ENCODE data around the gene SDK1.
"Not testable (repeated sequence)": the region's sequence is repeated elsewhere in the genome, so short reads cannot be mapped to it uniquely, and the experiment has no call there.

Gene SDK1

DNA sequence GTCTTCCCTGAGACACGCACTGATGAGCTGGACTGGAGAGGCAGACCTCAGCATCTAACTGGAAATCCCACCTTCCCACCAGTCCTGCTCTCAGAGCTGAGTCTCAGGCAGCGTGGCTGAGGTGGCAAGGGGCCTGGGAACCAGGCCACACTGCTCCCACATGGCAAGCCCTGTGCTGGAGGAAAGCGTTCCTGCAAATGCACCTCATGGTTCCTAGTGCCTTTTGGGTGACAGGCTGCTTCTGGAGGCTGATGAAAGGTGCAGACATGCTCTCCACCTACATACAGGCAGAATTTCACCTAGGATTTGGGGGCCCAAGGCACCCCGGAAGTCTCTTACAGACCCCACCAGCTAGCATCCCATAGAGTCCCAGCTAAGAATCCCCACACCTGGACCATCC lies 948.2 kb downstream of the SDK1 start:
- H3K4me1 ChIP-seq (ENCODE audit: control insufficient read depth in 1 of 2, insufficient read depth in 1 of 2, low read depth in 1 of 2, low read length in 1 of 2) = no peaks in the 10 kb centered on the region
- no peak overlapping the region for H3K4me3 ChIP-seq (ENCODE audit: low read depth in 1 of 2, low read length in 1 of 2)
- no peak overlapping the region for H3K27ac ChIP-seq
- TF ChIP-seq, protein P1, sequence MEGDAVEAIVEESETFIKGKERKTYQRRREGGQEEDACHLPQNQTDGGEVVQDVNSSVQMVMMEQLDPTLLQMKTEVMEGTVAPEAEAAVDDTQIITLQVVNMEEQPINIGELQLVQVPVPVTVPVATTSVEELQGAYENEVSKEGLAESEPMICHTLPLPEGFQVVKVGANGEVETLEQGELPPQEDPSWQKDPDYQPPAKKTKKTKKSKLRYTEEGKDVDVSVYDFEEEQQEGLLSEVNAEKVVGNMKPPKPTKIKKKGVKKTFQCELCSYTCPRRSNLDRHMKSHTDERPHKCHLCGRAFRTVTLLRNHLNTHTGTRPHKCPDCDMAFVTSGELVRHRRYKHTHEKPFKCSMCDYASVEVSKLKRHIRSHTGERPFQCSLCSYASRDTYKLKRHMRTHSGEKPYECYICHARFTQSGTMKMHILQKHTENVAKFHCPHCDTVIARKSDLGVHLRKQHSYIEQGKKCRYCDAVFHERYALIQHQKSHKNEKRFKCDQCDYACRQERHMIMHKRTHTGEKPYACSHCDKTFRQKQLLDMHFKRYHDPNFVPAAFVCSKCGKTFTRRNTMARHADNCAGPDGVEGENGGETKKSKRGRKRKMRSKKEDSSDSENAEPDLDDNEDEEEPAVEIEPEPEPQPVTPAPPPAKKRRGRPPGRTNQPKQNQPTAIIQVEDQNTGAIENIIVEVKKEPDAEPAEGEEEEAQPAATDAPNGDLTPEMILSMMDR (IDR thresholded peaks at IDR 0.05) = no peak
- peaks cover 4% of the 10 kb centered on the region for H3K9me3 ChIP-seq
- no peaks in the 10 kb centered on the region for H3K36me3 ChIP-seq
- no peaks in the 10 kb centered on the region for H3K27me3 ChIP-seq

DNA sequence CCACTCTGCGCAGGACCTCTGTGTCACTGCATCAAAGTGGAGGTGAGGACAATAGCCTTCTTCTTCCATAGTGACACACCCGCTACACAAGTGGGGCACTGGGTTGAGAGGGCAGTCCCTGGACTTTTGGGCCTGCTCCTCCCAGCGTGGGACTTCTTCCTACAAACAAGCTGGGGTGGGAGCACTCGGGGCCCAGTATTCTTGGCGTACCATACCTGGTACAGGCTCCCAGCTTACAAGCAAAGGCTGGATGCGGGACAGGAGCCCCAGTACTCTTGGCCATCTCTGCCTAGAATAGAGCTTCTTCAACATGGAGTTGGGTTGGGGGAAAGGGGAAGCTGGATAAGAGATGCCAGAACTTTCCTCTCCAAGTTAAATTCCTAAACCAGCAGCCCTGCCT lies 954.3 kb downstream of the SDK1 start:
- Histone ChIP-seq H3K9me3 (no peaks in the 10 kb centered on the region), H3K27ac (no peak overlapping the region), H3K36me3 (no peaks in the 10 kb centered on the region), H3K4me1 (ENCODE audit: control insufficient read depth in 1 of 2, insufficient read depth in 1 of 2, low read depth in 1 of 2, low read length in 1 of 2) (no peaks in the 10 kb centered on the region), H3K27me3 (no peaks in the 10 kb centered on the region), H3K4me3 (ENCODE audit: low read depth in 1 of 2, low read length in 1 of 2) (no peak overlapping the region)
- TF ChIP-seq, protein P1 (IDR thresholded peaks at IDR 0.05) = no peak

DNA sequence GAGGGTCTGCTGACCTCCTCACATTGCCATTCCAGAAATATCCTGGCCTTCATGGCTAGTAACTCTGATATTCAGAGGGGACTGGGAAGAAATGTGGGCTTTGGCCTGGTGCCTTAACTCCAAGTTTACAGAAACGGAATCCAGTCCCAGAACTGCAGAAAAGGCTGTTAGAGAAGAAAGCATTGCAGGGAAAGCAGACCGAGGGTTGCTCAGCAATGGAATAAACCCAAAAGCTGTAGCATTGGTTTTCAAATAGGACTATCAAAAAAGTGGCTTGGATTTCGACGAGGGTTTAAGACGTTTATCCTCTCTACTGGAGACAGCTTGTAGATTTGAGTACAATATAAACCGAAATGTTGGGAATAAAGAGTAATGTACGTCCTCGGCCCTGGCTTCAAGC lies 955.2 kb downstream of the SDK1 start:
- TF ChIP-seq, protein P1 (IDR thresholded peaks at IDR 0.05) = no peak
- no peak overlapping the region for H3K4me3 ChIP-seq (ENCODE audit: low read depth in 1 of 2, low read length in 1 of 2)
- no peaks in the 10 kb centered on the region for H3K27me3 ChIP-seq
- no peaks in the 10 kb centered on the region for H3K9me3 ChIP-seq
- H3K27ac ChIP-seq = no peak overlapping the region
- H3K4me1 ChIP-seq (ENCODE audit: control insufficient read depth in 1 of 2, insufficient read depth in 1 of 2, low read depth in 1 of 2, low read length in 1 of 2) = no peaks in the 10 kb centered on the region
- H3K36me3 ChIP-seq = no peaks in the 10 kb centered on the region

GRCh38 chr7:4257146-4258111 lies 956.4 kb downstream of the SDK1 start:
- H3K27me3 ChIP-seq = no peaks in the 10 kb centered on the region
- H3K27ac ChIP-seq = no peak overlapping the region
- no peaks in the 10 kb centered on the region for H3K4me1 ChIP-seq (ENCODE audit: control insufficient read depth in 1 of 2, insufficient read depth in 1 of 2, low read depth in 1 of 2, low read length in 1 of 2)
- no peak overlapping the region for H3K4me3 ChIP-seq (ENCODE audit: low read depth in 1 of 2, low read length in 1 of 2)
- TF ChIP-seq, protein P1 (IDR thresholded peaks at IDR 0.05) = no peak
- no peaks in the 10 kb centered on the region for H3K36me3 ChIP-seq
- no peaks in the 10 kb centered on the region for H3K9me3 ChIP-seq

- not testable (repeated sequence) for H3K4me1 ChIP-seq (ENCODE audit: control insufficient read depth in 1 of 2, insufficient read depth in 1 of 2, low read depth in 1 of 2, low read length in 1 of 2); H3K36me3 ChIP-seq; H3K9me3 ChIP-seq; H3K4me3 ChIP-seq (ENCODE audit: low read depth in 1 of 2, low read length in 1 of 2); H3K27ac ChIP-seq; H3K27me3 ChIP-seq
Observed at GRCh38 chr7:4260116-4260515, 959.1 kb downstream of the SDK1 start.

DNA sequence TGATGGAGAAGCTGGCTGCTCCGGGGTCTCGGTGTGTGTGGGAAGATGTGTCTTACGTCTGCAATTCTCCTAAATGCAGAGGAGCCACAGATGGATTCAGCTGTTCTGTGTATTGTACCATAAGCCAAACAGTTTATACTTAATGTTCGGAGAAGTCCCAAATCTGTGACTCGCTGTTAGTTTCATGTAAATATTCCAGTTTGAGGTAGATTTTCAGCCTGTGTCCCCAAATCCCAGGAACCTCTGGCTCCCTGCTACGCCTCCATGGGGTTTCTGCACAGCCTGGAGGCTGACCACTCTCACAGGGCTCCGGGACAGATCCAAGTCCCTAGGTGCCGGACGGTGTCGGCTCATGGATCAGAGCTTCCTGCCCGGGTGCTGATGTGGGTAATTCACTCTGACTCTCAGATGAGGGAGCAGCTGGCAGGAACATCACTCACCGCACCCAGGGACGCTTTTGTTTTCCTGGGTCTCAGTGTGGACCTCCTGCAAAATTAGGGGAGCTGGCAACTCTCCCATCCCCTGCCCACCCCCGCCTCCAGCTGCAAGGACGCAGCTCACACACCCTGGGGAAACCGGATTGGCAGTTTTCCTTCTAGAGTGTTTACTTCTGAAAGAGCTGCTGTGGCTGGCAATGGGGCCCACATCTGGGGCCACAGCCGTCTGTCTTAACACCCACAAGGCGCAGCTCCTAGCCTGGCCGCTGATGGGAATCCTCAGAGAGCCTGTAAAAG lies 960.0 kb downstream of the SDK1 start:
- Histone ChIP-seq H3K4me1 (ENCODE audit: control insufficient read depth in 1 of 2, insufficient read depth in 1 of 2, low read depth in 1 of 2, low read length in 1 of 2) (no peaks in the 10 kb centered on the region), H3K9me3 (no peaks in the 10 kb centered on the region), H3K4me3 (ENCODE audit: low read depth in 1 of 2, low read length in 1 of 2) (no peak overlapping the region), H3K27ac (no peak overlapping the region), H3K36me3 (no peaks in the 10 kb centered on the region), H3K27me3 (peaks cover 15% of the 10 kb centered on the region)
- TF ChIP-seq, protein P1 (IDR thresholded peaks at IDR 0.05) = no peak
